HAP-1 (cell line): ENCODE data around the gene CLN6.
A peak's percentile ranks its signal among the peaks of the same experiment; 100 is the strongest.

Source experiments
- DNase-seq, 2 experiments: peaks; one replicate each; pipeline ENCODE4 v3.0.0-alpha.2; 2016 to 2020; ENCODE audit warnings: low spot score in 2 of 2
- H3K27me3 ChIP-seq: fragments of 250-450 bp; sonication (Bioruptor Pico); 2 replicates; pipeline ENCODE4 v1.5.1; 2020; ENCODE audit warnings: low read depth, mild to moderate bottlenecking, moderate library complexity
- H3K36me3 ChIP-seq: fragments of 250-450 bp; sonication (Bioruptor Pico); replicated peaks from 2 replicates; pipeline ENCODE4 v1.5.1; 2020; ENCODE audit warnings: mild to moderate bottlenecking
- H3K4me1 ChIP-seq: fragments of 250-450 bp; sonication (Bioruptor Pico); 2 replicates; pipeline ENCODE4 v1.5.1; 2020; ENCODE audit warnings: mild to moderate bottlenecking
- H3K4me3 ChIP-seq: fragments of 250-450 bp; sonication (Bioruptor Pico); 2 replicates; pipeline ENCODE4 v1.5.1; 2020; ENCODE audit warnings: mild to moderate bottlenecking, moderate library complexity
- H3K9me3 ChIP-seq: fragments of 250-450 bp; sonication (Bioruptor Pico); 2 replicates; pipeline ENCODE4 v1.5.1; 2020; ENCODE audit warnings: mild to moderate bottlenecking, moderate library complexity
- in situ Hi-C: fragments of 300-500 bp; cut with MboI; formaldehyde crosslinking; loops from 3 replicates; pipeline ENCODE4 v1.14.3; 2020; ENCODE audit warnings: low sequenced_read_pairs, inconsistent platforms, mixed read lengths

Gene CLN6

GRCh38 chr15:68163191-68163590 lies 66.3 kb downstream of the CLN6 start:
- no peaks in the 10 kb centered on the region for H3K9me3 ChIP-seq
- peaks cover 22% of the 10 kb centered on the region for H3K36me3 ChIP-seq
- H3K4me3 ChIP-seq: no peak overlapping the region
- DNase-seq: no peak
- H3K27me3 ChIP-seq: no peaks in the 10 kb centered on the region
- in situ Hi-C loops: loop anchor here (5.0 kb wide), 1 partner anchor 301 kb away; no protein-coding TSS in a partner anchor
- H3K4me1 ChIP-seq: peaks cover 5% of the 10 kb centered on the region

GRCh38 chr15:68158046-68158628 lies 71.4 kb downstream of the CLN6 start:
- H3K36me3 ChIP-seq: peaks cover 29% of the 10 kb centered on the region
- H3K4me1 ChIP-seq: peaks cover 20% of the 10 kb centered on the region
- no peak overlapping the region for H3K4me3 ChIP-seq
- H3K9me3 ChIP-seq: no peaks in the 10 kb centered on the region
- in situ Hi-C loops: no loop called here
- DNase-seq: peak; percentile 50 to 78
- H3K27me3 ChIP-seq: no peaks in the 10 kb centered on the region

GRCh38 chr15:68157074-68157473 lies 72.5 kb downstream of the CLN6 start:
- H3K36me3 ChIP-seq: peaks cover 29% of the 10 kb centered on the region
- H3K4me3 ChIP-seq: no peak overlapping the region
- peaks cover 20% of the 10 kb centered on the region for H3K4me1 ChIP-seq
- H3K27me3 ChIP-seq: no peaks in the 10 kb centered on the region
- DNase-seq: no peak
- no peaks in the 10 kb centered on the region for H3K9me3 ChIP-seq
- in situ Hi-C loops: no loop called here
